G401 (cell line): ENCODE measurements around the gene MRPL40. TPM values are rescaled to one million over a fixed set of nuclear protein-coding genes. Genes with fewer than 3 reads are reported as not detected.
"Not testable (repeated sequence)": the region's sequence is repeated elsewhere in the genome, so short reads cannot be mapped to it uniquely, and the experiment has no call there.

Source experiments
- DNase-seq: peaks from one replicate; pipeline ENCODE4 v3.0.0-alpha.2; 2015; ENCODE audit warnings: low spot score
- in situ Hi-C: cut with HindIII; loops from 2 replicates; pipeline ENCODE4 v1.10.0; 2016; ENCODE audit warnings: low sequenced_read_pairs, mixed read lengths
- total RNA-seq: library from RNA; depleted of rRNA; stranded (reverse); fragments of >200 nt; shearing (Covaris generic); gene quantifications from 2 replicates; pipeline ENCODE4 v1.2.3, GENCODE V29; 2014

Gene MRPL40
- total RNA-seq, 1 experiment from 2014 or later, result 61.5 TPM

DNA sequence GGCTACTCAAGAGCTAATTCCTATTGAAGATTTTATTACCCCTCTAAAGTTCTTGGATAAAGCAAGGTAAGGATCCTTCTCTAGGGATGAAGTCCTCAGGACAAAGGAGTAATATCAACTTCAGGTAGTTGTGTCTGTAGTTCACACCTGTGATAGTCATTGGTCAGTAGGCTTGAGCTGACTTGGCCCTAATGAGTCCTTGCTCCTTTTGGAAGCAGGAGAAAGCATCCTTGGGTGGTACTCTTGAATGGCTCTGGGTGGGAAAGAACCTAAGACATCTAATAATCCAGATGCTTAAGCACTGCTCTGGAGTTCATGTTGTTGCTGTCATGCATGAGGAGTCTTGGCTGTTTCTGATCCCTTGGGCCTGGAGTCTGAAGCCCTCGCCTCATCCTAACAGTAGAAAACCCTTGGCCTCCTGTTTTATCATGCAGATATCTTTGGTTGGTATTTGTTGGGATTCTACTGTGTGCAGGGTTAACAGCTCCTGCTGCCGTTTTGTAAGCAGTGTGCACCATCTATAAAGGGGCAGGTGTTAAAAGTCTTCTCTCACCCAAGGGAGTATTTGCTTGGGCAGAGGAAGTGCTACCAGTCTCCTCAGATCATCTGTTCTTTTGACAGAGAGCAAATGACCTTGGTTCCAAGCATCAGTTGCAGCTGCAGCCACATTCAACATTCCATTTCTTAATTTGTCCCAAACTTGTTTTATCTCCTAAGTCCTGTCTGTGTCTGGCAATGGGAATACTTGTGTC is 2.7 kb downstream of the MRPL40 start:
- in situ Hi-C loops, result no loop called here
- DNase-seq, result no peak

DNA sequence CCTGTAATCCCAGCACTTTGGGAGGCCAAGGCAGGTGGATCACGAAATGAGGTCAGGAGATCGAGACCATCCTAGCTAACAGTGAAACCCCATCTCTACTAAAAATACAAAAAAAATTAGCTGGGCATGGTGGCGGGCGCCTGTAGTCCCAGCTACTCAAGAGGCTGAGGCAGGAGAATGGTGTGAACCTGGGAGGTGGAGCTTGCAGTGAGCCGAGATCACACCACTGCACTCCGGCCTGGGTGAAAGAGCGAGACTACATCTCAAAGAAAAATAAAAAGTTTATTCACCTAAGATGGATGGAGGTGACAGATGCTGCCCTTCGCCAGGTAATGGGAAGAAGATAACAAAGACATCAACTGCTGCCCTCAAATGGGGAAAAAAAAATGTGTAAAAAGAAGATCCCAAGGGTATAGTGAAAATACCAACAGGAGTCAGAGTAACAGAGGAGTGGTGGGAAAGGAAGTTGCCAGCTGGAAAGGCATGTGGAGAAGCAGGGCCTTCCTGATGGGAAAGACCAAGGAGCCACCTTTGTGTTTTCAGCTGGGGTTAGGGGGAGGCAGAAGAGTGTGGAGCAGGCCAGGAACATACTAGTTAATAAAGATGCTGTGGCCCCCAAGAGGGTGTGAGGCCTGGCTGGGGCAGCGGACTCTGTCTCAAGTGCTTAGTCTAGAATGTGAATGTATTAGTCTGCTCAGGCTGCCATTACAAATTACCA is 4.3 kb downstream of the MRPL40 start:
- DNase-seq, in situ Hi-C loops: not testable (repeated sequence)

DNA sequence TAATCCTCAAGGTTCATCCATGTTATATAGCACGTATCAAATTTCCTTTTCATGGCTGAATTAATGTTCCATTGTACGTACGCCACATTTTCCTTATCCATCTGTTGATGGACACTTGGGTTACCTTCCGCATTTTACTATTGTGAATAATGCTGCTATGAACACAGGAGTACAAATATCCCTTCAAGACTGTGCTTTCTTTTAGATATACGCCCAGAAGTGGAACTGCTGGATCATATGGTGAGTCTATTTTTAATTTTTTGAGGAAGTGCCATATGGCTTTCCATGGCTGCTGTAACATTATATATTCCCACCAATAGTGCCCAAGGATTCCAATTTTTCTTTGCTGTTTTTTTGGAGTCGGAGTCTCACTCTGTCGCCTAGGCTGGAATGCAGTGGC is 6.0 kb downstream of the MRPL40 start:
- no peak for DNase-seq
- in situ Hi-C loops, result no loop called here

DNA sequence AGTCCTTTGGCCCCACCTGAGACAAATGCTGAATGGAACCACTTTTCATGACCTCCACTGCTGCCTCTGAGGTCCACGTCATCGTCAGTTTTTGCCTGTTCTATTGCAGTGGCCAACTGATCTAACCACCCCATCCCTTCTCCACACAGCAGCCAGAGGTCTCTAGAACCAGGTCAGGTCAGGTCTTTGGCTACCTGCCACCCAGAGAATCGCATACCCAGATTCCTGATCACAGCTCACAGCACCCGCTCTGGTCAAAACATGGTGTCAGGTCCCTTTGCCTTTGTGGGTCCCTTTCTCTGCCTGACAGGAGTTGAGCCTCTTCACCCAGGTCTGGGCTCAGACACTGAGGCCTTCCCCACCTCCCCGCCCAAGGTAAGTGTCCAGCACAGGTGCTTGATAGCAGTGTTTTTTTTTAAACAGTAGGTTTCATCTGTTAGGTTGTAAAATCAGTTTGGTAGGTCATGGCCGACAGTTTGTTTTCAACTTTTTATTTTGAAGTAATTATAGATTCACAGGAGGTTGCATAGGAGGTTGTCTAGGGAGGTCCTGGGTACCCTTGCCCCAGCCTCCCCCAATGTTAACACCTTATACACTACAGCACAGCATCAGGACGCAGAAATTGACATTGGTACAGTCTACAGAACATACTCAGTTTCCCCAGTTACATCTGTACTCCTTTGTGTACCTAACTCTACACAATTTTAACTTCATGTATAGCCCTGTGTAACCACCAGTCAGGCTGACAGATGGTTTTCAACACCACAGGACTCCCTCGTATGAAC is 8.3 kb downstream of the MRPL40 start:
- no peak for DNase-seq
- in situ Hi-C loops, result no loop called here

DNA sequence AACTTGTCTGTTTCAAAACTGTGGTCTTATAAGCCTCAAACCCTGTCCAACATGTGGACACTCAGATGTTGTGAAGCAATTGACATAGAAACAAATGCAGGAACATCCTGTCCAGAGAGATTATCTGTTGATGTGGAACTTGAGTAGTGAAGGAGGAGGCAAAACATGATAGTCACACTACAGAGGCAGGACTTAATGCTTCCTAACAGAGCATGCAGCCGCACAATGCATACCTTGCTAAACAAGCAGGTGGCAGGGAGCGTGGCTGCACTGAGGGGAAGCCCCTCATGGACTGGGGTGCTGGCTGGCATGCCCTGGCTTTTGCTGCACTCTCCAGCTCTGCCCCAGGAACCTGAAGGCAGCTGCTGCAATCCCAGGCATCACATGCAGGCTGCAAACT is 9.8 kb downstream of the MRPL40 start:
- in situ Hi-C loops, result no loop called here

DNA sequence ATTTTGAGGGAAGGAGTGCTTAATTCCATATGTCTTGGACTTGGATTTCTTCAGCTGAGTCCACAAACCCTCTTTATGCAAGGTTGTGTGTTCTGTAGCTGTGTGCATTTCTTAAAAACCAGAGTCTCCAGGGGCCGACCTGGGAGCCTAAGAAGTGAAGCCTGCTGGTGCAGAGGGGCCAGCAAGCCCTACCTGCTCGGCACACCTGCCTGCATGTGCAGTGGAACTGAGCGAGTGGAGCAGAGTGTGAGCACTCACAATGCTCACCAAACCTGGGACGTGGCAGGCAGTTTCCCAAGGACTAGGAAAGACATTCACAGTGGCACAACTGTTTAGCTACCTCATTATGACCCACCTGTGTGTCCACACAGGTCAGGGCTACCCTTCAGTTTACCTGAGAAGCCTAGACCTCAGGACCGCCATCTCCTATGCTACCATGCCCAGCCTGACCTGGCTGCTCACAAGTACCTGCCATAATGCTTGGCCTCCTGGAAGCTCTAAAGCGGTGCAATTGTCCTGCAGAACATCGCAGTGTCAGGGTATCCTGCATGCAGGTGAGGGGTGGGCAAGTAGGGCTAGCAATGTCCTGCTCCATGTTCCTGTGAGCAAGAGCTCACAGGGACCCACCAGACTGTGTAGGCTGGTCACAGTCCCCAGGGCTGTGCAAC is 11.3 kb downstream of the MRPL40 start:
- in situ Hi-C loops, result no loop called here
- DNase-seq, result no peak

More for the DNA sequence above, 9.8 kb downstream of the MRPL40 start:
- no peak for DNase-seq

DNA sequence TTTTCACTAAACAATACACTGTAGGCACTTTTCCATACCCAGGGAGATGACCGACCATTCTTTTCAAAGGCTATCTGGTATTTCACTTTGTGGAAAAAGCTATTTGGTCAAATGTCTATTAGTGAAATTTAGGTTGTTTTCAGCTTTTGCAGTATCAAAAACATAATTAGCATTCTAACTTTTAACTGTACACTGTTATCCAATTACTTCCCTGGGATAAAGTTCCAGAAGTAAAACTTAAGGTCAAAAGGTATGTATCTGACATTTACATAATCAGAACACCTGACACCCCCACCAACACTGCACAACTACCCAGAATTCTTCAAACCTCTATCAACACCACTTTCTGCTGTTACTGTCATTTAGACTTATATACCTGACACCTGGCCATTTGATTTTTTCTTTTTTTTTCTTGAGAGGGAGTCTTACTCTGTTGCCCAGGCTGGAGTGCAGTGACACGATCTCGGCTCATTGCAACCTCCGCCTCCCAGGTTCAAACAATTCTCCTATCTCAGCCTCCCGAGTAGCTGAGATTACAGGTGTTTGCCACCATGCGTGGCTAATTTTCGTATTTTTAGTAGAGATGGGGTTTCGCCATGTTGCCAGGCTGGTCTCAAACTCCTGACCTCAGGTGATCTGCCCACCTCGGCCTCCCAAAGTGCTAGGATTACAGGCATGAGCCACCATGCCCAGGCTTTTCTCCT is 13.1 kb downstream of the MRPL40 start:
- in situ Hi-C loops, DNase-seq: not testable (repeated sequence)

DNA sequence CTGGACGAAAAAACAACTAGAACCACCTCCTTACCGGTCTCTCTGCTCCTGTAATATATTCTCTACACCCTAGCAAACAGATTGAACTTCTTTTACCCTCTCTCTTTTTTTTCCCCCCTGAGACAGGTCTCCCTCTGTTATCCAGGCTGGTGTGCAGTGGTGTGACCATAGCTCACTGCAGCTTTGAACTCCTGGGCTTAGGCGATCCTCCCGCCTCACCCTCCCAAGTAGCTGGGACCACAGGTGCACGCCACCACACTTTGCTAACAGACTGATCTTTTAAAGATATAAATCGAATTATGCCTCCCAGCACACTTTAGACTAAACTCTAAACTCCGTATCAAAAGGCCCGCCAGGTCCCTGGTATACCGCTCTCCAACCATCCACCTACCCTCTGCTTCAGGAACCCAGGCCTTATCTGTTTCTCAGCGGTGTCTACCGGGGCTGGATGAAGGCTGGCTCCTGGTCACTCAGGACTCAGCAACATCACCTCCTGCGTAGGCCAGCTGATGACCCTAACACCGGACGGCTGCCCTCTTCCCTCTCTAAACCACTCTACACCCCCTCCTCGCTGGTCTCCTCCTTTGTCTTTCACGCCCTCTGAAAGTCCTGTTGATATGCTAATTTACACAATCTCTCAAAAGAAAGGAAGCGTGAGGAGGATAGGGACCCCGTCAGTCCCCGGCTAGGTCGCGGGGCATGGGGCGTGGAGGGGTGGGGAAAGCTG is 14.4 kb downstream of the MRPL40 start:
- no peak for DNase-seq
- in situ Hi-C loops, result no loop called here

DNA sequence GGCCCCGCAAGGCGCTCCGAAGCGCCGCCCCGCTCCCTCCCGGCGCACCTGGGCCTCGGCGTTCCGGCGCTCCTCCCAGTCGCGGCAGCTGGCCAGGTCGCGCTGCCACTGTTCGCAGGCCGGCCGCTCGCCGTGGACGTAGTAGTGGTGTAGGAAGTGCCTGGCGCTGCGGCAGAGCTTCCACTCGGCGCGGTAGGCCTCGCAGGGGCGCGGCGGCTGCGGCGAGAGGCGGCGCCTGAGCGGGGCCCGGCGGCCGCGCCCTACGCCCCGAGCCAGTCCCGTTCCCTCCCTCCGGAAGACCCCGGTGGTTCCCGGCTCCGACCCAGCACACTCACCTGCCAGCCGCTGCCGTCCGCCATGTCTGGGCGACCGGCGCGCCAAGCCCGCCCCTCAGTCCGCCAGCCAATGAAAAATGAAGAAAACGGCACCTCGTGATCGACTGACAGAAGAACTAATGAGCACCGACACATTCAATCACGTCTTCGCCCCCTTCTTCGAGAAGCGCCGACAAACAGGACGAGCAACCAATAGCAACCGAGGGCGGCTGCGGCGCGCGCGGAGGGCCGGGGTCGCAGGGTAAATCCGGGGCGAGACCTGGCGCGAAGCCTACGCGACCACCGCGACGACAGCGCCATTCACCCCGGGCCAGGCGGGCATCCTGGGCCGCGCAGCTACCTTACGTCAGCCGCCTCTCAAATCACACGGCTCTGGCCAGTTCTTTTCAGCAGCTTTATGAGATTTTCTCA is 15.2 kb downstream of the MRPL40 start, which contains the start of gene C22orf39:
TSS of gene C22orf39 (minus strand) at position 382 of the 746 bp plus-strand sequence. CDS start at position 359, 23 bp downstream.
- DNase-seq, result peak; percentile 98
- in situ Hi-C loops, result no loop called here

DNA sequence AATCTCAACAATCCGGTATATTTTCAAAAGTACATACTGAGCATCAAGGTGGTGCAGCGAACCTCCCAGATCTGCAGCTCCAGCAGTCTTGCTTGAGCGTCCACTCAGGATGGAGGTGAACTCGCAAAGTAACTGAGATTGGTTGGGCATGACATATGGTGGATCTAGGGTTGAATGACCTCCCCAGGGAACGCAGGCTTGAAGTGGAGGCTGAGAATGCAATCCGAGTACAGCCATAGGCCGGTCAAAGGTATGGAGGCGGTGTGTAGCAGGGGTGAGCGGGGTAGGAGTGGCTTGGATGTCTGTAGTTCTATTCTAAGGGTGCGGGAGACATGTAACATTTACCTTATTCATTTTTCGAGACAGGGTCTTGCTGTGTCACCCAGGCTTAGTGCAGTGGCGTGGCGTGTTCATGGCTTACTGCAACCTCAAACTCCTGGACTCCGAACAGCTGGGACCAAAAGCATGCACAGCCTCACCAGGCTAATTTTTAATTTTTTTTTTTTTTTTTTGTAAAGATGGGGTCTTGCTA is 15.8 kb downstream of the MRPL40 start:
- DNase-seq, result peak; percentile 72
- in situ Hi-C loops, result no loop called here

DNA sequence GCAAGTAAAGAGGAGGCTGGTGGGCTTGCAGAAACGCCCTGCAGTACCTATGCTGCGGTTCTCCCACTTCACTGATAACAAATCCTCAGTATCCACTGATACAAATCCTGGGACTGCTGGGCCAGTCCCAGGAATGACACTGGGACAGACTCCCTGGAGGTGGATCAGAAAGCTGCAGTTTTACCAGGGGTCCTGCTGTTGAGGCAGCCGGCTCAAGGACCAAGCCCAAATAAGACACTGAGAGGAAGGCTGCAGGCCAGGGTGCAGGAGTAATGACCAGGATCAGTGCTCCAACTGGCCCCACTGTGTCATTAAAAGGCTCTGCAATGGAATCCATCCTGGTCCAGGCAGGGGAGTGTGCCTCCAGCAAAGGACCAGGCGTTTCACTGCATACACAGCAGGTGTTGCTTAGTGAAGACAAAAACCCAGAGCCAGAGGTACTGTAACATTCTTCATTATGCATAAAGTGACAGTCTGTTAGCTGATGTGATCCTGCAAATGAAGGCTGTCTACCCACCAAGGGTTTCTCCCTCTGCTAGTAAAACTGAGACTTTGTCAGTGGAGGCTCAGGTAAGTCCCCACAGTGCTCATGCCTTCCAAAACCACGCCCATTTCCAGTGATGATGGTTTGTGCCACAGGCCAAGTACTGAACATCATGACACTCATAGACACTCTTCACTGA is 16.5 kb downstream of the MRPL40 start:
- no peak for DNase-seq
- in situ Hi-C loops, result no loop called here

DNA sequence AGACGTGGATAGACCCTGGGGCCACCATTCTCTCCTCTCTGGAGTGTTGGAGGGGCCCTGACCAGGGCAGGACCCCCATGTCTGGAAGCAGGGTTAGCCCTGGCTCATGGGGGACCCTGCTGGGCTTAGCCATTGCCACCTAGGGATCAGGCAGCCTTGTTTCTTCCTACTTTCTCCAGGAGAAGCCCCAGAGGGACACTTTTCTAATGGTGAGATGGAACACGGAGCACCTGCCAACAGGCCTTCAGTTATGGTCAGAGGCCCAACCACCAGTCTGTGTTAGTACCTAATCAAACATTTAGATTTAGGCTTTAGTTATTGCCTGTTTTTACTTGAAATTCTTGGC is 17.1 kb downstream of the MRPL40 start:
- DNase-seq, result no peak
- in situ Hi-C loops, result no loop called here

DNA sequence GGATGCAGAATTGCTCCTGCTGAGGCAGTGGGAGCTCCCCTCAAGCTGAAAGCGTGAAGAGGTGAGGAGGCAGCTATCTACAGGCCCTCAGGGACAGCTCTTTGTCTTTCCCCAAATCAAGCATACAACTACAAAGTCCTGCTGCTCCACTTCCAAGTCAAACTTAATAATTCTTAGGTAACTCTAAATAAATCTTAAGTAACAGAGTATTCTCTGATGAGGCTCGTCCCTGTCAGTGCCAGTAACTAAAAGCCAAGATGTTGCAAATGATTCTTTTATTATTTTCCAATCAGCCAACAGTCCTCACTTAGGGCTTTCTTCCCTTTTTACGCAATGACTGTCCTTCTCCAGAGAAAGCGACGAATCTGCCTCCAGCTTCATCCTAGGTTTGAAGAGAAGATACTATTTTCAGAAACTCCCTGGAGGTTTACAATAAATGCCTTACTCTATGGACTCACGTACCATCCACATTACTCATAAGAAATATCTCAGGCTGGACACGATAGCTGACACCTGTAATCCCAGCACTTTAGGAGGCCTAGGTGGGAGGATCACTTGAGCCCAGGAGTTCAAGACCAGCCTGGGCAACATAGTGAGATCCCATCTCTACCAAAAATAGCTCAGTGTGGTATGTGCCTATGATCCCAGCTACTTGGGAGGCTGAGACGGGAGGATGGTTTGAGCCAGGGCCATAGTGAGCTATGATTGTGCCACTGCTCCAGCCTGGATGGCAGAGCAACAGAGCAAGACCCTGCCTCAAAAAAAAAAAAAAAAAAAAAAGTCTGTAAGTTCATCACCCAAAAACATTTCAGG is 18.2 kb downstream of the MRPL40 start:
- in situ Hi-C loops, result no loop called here
- DNase-seq, result no peak

DNA sequence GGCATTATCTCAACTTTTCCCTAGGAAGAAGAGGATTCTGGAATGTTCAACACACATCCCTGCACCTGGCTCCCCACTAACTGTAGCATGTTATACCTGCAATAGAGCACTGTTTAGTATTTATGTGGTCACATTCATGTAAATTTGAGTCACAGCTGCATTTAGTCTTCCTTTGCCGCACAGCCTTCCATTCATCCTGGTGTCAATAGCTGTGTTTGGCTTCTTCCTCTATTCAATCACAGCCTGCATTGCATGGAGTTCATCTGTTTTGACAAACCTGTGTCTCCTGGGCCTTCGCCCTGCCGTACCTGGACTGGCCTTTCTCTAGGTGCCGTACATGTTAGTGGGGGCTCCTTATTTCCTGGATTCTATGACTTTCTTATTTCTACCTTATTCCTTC is 19.2 kb downstream of the MRPL40 start:
- DNase-seq, result no peak
- in situ Hi-C loops, result no loop called here

DNA sequence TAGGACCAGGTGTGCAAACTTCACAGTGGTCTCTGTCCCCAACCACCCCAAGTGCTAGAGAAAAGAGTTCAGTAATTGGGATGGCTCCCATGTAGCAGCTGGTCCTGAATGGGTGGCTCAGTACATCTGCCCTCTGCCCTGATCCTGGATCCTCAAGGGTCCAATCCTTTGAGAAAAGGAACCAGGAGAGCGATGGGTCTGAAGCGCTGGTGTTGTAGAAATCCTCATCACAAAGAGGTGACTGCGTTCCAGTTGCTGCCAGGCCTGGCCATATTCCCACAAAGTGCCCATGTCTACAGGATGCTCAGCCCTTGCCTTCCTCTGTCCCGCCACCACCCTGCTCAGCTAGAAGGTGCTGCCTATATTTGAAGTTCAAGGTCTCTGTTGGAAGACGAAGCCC is 21.4 kb downstream of the MRPL40 start:
- in situ Hi-C loops, result no loop called here
- no peak for DNase-seq

DNA sequence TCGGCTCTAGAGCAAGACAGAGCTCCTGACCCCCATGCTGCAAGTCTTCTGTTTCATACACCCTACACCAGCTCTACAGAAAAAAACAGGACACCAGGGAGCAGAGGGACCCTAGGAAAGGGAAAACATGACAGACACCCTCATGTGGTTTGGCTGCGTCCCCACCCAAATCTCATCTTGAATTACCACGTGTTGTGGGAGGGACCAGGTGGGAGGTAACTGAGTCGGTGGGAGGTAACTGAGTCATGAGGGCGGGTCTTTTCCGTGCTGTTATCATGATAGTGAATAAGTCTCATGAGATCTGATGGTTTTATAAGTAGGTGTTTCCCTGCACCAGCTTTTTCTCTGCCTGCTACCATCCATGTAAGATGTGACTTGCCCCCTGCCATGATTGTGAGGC is 21.8 kb downstream of the MRPL40 start:
- DNase-seq, result no peak
- in situ Hi-C loops, result no loop called here
